GM21390 (cell line): ENCODE results near the gene OOEP.

Source experiments
- ATAC-seq: cut with Tn5 transposase; IDR thresholded peaks from one replicate; pipeline ENCODE4 v1.9.1; 2021; ENCODE audit not compliant: unreplicated experiment

The OOEP gene

DNA sequence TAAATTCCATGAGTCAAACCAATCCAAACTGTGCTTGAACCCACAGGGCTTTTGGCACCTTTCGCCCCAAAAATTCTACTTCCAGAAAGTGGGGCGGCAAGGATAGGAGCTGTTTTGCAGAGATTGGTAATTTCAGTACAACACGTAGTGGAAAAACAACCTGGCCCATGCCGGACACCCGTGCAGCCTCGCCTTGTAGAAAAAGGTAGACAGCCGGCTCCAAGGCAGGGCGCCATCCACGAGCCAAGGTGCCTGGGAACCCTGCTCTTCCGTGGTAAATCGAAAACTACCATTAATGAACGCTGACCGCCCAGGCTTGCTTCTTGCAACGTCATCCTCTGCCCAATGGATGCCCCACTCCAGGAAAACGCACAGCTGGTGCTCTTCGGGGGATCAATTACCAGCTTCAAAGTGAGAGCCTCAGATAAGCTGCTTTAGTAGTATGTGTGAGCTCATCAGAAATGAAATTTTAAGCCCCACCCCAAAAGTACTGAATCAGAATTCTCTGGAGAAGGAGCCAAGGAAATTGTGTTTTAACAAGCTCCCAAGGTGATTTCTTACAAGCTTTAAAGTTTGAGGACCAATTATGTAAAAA is 1.8 kb downstream of the OOEP start:
- no peak for ATAC-seq

GRCh38 chr6:73364549-73364948 is 5.1 kb downstream of the OOEP start:
- no peak for ATAC-seq

DNA sequence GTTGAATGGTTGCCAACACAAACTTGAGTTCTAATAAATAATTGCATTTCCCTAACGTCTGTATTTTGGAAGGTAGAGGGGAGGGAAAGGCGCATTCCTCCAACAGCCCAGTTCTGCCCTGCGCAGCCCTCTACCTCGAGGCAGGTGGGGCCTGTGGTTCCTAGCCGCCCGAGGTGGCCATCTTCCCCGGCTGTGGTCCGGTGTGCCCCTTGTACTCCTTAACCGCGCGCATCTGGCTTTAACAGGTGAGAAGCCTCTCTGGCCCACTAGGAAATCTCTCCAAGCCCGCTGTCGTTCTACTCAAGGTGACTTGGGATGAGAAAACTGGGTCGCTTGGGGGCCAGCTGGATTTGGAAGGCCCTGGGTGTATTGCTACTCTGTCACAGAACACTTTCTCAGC is 5.6 kb downstream of the OOEP start:
- ATAC-seq: no peak

GRCh38 chr6:73363537-73363875 is 6.2 kb downstream of the OOEP start:
- ATAC-seq: no peak

- no peak for ATAC-seq
Observed at GRCh38 chr6:73362869-73363536, 6.7 kb downstream of the OOEP start.

DNA sequence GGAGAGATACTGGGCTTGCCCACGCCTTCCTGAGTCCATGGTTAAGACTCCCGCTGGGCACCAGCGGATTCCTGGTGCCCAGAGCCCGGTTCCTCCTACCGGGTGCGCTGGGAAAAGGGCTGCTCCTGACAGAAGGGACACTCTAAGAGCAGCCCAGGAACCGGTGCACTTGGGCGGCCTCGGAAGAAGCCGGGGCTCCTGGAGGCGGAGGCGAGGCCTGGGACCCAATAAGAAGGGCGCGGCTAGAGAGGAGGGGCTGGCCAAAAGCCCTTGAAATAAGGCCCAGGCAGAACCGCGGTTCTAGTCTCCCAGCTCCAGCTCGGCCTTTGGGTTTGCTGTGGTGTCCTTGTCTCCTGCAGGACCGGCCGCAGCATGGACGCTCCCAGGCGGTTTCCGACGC is 7.3 kb downstream of the OOEP start, which contains the start of gene KHDC3L:
KHDC3L (plus strand) TSS at position 301 of the 400 bp plus-strand sequence; CDS start at position 373, 72 bp downstream.
- no peak for ATAC-seq

DNA sequence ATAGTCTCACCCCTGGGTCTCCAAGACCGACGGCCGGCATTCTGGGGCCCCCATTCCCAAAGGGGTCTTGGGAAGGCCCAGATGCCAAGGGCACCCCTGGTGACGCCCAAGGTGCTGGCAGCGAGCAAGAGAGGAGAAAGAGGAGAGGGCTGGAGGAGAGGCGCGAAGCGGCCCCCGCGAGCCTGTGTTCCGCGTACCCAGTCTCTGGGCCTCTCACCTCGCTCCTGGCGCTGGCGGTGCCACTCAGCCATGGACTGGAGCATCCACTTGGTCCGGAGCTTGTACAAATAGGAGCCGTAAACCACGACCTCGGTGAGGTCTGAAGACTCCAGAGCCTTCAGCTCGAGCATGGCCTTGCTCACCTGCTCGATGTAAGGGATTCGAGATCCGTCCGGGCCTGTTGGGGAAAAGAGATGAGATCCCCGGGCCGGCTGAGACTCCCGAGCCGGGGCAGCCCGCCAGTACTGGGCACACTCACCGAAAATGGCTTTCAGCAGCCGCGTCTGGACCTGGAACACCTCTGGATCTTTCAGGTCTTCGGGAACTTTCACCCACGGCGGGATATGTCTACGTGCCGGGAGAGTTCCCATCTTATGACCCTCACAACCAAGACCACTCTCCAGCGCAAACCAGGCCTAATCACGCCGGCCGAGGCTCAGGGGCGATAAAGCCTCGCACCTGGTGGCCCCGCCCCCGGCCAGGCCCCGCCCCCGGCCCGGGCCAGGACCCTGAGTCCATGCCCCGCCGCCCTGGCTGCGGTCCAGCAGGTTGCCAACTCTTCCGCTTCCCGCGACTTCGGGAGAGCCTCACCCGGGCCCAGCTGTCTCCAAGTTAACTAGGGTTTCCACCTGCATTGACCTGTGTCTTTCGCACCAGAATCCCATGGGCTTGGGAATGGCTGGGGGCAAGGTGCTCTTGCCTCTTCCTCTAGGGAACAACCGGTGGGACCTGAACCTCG is 15.8 kb downstream of the OOEP start, which contains the start of gene DPPA5:
DPPA5 (minus strand) TSS at position 641 of the 958 bp plus-strand sequence; CDS start at position 590, 51 bp downstream.
- ATAC-seq: no peak

DNA sequence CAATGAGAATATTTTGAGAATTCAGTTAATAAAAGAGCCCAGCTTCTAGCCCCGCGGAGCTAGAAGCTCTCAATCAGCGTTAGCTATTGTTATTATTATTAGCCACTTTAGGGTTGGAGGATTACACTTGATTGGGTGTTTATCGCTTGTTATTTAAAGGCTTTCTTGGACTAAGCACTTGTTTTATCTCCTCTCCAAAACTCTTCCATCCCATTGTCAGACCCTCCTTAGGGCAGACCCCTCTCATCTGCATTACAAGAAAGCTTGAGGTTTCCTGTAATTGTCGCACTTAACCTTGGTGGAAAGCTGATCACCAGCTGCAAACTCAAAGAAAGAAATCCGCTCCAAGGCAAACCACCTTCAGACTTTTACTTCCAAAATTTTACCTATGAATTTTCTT is 20.4 kb downstream of the OOEP start:
- no peak for ATAC-seq

DNA sequence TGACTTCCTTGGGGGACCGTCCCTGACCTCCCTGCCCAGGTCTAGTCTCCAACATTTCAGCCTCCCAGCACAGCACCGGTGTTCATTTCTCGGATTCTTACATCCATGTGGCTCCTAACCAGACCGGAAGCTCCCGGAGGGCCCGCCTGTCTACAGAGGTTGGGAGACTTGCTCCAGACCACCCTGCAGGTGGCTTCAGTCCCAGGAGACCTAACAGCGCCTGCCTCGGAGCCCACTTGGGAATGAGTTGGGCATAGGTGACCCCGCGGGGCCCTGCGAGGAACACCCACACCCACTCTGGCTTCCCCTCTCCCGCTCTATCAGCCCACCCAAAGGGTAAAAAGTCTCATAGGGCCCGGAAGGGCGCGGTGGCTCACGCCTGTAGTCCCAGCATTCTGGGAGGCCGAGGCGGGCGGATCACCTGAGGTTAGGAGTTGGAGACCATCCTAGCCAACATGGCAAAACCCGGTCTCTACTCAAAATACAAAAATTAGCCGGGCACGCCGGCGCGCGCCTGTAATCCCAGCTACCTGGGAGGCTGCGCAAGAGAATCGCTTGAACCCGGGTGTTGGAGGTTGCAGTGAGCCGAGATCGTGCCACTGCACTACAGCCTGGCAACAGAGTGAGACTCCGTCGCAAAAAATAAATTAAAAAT is 21.0 kb downstream of the OOEP start:
- ATAC-seq: no peak

GRCh38 chr6:73343164-73343563 is 26.5 kb downstream of the OOEP start:
- no peak for ATAC-seq

DNA sequence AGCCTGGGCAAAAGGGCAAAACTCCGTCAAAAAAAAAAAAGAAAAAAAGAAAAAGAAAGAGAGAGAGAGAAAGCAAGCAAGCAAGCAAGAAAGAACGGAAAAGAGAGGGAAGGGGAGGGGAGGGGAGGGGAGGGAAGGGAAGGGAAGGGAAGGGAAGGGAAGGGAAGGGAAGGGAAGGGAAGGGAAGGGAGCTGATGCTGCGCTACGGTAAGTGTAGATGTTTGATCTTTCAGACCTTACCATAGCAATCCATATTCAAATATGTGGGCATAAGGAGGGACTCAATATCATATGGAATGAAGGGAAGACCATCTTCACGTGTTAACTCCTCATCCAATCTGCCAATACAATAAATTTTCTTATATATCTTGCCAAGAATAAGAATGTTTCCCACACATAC is 27.5 kb downstream of the OOEP start:
- ATAC-seq: no peak

GRCh38 chr6:73341335-73341734 is 28.4 kb downstream of the OOEP start:
- no peak for ATAC-seq

DNA sequence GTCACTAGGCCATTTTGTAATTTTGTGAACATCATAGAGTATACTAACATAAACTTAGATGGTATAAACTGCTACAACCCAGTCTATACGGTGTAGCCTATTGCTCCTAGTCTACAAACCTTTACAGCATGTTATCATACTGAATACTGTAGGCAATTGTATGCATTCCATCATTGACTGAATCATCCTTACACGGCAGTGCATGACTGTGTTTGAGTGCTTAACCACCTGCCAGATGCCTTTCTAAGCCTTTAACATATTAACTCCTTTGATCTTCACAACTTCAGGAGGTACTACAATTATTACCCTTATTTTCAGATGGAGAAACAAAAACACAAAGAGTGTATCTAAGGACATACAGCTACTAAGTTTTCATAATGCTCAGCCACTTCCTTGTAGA is 29.6 kb downstream of the OOEP start:
- ATAC-seq: no peak

GRCh38 chr6:73339340-73339739 is 30.4 kb downstream of the OOEP start:
- no peak for ATAC-seq

GRCh38 chr6:73329201-73329600 is 40.5 kb downstream of the OOEP start:
- ATAC-seq: peak; percentile 77

GRCh38 chr6:73328790-73329189 is 40.9 kb downstream of the OOEP start:
- ATAC-seq: no peak

- ATAC-seq: no peak
Observed at GRCh38 chr6:73325656-73326055, 44.0 kb downstream of the OOEP start.

GRCh38 chr6:73323323-73323722 is 46.4 kb downstream of the OOEP start:
- no peak for ATAC-seq
